CD1c-positive myeloid dendritic cell (primary cell): ENCODE data around the gene EIF3K.

Experiments used
- DNase-seq: peaks from one replicate; pipeline ENCODE4 v3.0.0-alpha.2; 2016; ENCODE audit errors: extremely low spot score

EIF3K gene

DNA sequence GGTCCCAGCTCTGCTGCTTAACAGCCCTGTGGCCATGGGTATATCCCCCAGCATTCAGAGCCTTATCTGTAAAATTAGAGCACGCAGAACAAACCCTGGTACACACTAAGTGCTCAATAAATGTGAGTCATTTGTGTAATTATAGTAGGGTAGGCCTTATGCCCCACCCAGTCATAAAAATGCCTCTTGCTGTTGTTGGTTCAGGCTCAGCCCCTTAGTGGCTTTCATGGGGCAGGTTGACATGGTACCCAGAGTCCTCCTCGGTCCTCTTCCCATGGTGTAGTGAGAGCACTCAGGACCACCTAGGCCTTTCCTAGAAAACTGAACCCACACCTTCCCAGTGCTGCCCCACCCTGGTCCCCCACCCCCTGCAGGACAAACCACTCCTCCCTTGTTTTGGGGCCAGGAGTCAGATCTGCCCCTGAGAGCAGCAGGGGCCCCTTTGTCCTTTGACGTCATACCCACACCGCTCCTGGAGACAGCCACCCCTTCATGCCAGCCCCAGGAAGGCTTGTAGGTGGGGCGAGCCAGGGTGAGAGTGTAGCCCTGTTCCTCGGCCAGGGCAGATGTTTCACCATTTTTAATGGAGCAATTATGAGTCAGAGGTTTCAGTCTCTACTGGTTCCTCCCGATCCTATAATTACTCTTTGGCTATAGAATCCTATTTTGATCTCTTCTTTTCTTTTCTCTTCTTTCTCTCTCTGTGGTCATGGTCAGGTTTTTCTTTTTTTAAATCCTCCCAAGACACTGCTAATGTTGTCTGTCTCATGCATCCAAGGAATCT lies 65.3 kb downstream of the EIF3K start:
- DNase-seq: peak; percentile 88

DNA sequence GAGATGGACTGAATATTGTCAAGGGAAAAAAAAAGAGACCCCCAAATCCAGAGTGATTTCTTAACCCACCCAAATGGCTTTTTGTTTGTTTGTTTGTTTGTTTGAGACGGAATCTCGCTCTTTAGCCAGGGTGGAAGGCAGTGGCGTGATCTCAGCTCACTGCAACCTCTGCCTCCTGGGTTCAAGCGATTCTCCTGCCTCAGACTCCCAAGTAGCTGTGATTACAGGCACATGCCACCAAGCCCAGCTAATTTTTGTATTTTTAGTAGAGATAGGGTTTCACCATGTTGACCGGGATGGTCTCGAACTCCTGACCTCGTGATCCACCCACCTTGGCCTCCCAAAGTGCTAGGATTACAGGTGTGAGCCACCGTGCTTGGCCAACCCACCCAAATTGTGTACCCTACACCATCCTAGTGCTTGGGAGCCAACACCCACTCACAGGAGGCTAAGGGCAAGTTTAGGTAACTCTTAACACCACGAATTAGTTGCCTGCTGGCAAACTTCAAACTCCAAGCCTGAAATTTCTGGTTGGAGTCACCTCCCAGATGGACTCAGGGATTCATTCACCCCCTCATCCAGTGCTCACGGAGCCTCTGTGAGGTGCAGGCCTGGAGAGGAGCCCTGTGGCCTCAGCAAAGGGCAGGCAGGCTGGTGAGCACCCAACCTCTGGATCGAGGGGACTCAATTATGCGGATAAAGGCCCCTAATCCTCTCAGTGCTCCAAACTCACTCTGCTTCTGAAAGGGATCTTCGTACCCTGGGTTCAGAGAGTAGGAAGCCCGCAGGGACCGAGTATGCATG lies 66.1 kb downstream of the EIF3K start:
- DNase-seq: no peak

DNA sequence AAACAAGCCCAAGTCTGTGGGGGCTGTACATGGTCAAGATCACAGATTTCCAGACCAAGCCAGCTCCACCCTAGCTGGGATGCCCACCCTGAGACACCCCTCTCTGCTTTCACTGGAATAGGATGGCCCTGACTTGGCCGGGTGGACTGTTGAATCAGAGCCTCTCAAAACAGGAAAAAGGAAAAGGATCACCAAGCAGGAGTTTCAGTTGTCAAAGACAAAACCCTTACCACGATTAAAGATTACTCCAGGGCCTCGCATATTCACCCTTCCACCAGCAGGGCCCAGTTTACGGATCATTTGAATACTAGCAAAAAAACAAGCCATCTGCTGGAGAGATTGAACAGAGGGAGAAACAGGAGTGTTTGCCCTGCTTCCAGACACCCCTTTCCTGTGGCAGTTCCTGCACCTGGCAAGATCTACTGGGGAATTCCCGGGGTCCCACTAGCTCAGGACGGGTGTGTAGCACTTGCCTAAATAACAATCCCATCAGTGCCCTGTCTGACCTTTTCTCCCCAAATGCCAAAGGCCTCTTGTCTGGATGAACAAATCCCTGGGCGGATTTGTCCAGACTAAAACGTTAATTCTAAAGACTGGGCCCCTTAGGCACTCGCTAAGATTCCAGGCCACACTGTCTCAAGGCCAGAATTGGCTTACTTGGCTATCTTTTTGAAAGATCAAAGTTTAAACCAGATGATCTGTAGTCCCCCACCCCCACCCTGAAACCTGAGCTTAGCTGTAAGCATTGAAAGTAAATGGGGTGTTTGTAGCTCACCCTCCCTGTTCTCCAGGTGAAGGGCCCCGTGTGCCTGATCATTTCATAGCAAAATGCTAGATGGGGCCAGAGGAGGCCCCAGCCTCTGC lies 66.9 kb downstream of the EIF3K start:
- DNase-seq: peak; percentile 53

DNA sequence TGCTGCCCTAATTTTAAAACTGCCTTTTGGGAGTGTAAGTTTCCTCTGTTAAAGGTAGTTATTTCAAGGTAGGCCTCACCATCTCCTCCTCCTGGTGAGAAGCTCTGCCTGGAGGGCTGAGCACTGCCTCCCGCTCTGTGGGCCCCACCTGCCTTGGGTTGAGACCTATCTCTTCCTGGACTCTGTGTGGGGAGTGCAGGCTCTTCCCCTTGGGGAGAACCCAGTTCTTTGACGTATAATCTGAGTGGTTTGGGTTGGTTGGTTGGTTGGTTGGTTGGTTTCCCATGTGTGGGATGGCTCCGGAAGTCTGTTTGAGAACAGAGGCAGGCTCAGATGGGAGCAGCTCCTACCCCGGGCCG lies 67.5 kb downstream of the EIF3K start:
- DNase-seq: peak; percentile 67
